Measurements from ENCODE around the gene CFAP43. TPM values are rescaled to one million over a fixed set of nuclear protein-coding genes. Genes with fewer than 3 reads are reported as not detected.

Gene CFAP43
- total RNA-seq, 1 donor from 2014 or later, result not detected

DNA sequence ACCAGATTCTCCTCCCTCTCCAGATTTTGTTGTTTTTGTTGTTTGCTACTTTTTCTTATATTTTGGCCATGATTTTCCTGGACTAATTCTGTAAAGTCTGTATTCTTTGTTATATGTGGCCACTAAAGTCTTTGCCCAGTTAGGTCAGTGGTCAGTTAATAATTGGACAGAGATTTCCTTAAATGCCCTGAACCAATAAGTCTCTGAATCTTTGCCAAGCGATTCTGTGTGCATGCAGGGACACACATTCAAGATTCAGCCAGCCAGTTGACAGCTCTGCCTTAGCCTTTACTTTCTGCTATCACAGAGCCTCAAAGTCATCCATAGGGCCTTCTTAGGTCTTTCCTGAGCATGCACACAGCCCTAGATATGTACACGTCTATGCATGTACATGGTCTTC is 135.5 kb downstream of the CFAP43 start:
- ATAC-seq, result no peak

DNA sequence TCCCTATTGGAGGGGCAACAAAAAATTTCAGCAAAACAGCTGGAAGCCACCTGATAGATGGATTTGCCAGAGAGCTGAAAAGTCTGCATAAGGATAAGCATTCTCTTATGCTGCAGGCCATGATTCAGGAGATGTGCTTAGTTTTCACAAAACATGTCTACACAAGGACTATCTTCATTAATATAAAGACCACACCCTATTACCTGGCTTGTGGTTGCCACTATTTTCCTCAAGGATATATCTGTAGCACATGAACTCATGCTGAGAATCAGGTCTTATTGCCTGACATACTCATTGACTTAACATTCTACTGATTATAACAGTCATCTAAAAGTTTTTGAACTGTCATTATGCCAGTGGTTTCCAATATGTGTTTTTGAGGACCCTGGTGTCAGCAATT is 139.4 kb downstream of the CFAP43 start:
- peak; percentile 85 for ATAC-seq

DNA sequence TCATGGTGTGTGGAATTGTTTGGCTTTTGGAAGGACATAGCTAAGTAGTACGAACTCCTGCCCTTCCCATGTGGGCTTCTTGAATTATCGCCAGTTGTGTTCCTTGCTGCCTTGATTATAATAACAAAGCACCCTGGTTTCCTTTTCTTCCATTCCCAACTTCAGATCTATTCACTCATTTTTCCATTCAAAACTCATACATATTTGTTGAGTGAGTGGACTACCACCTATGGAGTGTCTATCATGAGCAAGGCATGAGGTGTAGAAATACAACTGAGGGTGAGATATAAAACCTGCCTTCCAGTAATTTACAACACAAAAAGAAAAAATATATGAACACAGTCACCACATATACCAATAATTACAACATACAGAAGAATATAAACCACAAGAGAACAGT is 141.6 kb downstream of the CFAP43 start:
- ATAC-seq, result no peak

DNA sequence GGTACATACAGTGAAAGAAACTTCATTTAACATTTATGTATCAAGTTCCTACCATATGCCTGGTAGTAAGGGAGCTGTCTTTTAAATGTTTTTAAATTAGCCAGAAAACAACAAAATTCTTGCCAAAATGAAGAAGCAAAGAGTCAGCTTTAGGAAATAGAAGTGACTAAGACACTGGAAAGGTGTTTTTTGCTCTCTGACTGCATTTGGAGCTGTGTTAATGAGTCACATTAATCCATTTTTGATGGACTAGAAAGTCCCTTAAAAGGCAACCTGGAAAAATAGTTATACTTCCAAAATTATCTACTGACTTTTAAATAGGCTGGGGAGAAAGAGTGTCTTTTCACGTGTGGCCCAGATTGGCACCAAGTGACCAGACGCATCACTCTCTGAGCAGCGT is 142.5 kb downstream of the CFAP43 start:
- no peak for ATAC-seq

DNA sequence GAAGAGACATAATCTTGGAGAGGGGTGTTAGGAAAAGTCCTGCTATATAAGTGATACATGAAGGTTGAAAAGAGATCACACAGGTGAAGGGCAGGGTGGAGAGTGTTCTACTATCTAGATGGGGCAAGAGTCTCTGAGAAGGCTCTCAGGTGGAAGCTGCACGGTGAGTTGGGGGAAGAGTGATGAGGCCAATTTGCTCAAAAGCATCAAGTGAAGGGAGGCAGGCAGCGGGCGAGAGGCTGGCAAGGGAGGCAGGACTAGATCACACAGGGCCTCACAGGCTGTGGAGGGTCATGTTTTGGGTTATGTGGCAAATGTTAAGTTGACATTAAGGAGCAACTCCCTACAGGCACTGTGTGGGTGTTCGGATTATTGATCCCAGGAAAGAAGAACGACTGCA is 143.9 kb downstream of the CFAP43 start:
- no peak for ATAC-seq

DNA sequence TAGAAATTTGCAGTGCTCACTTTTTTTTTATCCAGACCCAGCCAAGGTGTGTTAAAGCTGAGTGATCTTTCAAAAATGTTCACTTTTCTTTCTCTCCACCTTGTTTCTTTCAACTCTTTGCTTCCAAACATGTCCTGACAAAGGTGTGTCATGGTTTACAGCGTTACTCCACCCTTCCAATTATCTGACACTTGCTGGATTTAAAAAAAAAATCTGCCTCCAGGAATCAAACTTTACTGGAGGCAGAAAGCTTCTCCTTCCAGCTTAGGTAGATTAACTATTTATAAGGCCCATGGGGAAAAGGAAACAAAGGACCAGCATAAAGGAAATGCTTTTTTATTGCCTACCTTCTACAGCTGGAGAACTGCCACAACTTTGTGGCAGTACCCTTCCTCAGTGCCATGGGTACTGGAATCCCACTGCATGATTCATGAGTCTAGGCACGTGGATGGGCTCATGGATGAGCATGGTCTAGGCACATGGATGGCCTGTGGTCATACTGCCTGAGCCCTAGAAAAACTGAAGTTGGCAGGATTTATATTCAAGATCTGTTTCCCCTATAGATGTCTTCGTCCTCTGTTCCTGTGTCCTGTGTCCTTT is 146.3 kb downstream of the CFAP43 start, which contains the start of gene COL17A1:
Gene COL17A1 (minus strand): TSS at position 80 of the 600 bp plus-strand sequence. CDS start 5,207 bp downstream, outside the sequence.
- peak; percentile 60 for ATAC-seq

DNA sequence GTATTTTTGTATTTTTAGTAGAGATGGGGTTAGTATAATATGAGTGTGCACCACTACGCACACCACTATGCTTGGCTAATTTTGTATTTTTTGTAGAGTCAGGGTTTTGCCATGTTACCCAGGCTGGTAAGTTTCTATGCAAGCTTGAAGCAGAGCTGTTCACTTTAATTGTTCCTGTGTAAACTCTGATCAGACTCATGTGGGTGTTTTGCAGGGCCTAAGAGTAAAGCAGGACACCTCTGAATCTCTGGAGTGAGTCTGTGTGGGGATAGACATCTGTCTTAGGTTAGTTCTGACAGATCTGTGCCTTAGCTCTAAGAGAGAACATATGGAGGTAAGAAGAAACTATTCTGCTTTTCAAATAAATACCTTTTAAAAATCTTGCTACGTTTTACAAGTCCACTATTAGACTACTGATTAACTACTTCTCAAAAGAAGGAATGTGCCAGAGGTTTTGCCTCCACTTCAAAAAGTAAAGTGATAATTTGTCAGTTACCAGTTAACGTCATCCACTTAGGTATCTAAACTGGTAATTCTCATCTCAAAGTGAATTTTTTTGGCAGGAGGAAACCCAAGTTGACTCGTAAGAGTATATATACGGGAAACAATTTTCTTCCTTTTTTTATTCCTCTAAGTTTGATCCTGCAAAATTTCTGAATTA is 147.6 kb downstream of the CFAP43 start:
- no peak for ATAC-seq

DNA sequence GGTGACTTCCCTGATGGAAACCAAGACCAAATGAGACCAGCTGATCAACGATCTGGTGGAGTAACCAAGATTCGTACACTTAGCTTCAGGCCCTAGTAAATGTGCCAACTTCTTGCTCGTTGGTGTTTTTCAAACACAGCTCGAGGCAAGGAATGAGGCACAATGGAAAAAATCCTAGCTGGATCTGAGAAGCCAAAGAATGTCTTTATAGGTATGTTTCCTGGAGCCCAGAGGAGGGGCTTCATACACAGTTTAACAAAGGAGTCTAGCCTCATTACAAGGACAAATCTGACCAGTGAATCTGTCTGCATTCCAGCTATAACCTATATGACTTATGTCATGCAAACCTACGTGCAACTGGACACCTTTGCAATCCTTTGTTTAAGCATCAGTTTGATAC is 150.2 kb downstream of the CFAP43 start:
- ATAC-seq, result no peak

DNA sequence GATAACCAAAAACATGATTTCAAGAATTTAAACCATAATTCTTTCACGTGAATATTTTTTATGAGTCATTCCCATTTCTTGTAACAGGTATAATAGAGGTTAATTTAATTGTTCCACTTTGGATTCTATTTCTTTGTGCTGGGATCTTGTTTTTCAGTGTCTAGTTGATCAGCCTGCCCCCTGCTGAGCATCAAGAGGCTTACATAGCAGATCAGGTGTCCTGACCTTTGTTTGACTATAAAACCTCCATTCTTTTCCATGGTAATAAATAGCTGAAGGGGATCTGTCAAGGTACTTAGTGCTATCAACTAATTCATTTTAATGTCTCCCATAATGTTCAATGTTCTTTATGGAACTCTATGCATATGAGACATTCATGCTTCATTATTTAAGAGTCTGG is 151.4 kb downstream of the CFAP43 start:
- ATAC-seq, result peak; percentile 25

Other genes with a start within 250 kb of the CFAP43 start
- 204 TPM for gene COL17A1, start 146.5 kb downstream of the CFAP43 start, total RNA-seq
- gene SFR1, start 110.2 kb downstream of the CFAP43 start, total RNA-seq, result 4.8 TPM
- 52.4 TPM for gene GSTO1, start 22.5 kb upstream of the CFAP43 start, total RNA-seq
- 25.1 TPM for gene GSTO2, start 36.8 kb upstream of the CFAP43 start, total RNA-seq
- 74.4 TPM for gene ITPRIP, start 106.1 kb upstream of the CFAP43 start, total RNA-seq
- gene CFAP58, start 121.5 kb upstream of the CFAP43 start, total RNA-seq, result 0.12 TPM

Data from esophagus mucosa (tissue), 1 donor.